ENCODE measurements around the gene PSMF1.

DNA sequence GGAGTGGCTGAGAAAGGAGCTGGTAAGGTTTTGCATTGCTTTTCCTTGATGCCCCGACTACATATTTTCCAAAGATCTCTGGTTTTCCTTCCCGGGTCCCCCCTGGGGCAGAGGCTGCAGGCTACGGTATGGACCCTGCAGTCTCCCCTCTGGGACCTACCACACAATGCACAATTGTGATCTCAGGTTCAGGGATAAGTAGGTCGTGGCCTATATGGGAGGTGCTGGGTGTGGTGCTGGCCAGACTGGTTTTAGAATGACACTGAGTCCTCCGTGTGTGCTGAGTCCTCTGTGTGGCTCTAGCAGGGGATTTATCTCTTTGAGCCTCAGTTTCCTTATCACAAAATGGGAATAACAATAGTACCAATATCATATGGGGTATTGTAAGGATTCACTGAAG lies 85.2 kb downstream of the PSMF1 start:
- TF ChIP-seq EZH2 (IDR thresholded peaks at IDR 0.05; ENCODE audit: low read length, missing control alignments), result no peak
- TF ChIP-seq, protein P1, sequence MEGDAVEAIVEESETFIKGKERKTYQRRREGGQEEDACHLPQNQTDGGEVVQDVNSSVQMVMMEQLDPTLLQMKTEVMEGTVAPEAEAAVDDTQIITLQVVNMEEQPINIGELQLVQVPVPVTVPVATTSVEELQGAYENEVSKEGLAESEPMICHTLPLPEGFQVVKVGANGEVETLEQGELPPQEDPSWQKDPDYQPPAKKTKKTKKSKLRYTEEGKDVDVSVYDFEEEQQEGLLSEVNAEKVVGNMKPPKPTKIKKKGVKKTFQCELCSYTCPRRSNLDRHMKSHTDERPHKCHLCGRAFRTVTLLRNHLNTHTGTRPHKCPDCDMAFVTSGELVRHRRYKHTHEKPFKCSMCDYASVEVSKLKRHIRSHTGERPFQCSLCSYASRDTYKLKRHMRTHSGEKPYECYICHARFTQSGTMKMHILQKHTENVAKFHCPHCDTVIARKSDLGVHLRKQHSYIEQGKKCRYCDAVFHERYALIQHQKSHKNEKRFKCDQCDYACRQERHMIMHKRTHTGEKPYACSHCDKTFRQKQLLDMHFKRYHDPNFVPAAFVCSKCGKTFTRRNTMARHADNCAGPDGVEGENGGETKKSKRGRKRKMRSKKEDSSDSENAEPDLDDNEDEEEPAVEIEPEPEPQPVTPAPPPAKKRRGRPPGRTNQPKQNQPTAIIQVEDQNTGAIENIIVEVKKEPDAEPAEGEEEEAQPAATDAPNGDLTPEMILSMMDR (conservative IDR thresholded peaks at IDR 0.05 in 1 of 2, IDR thresholded peaks at IDR 0.05 in 1 of 2; ENCODE audit: low read depth in 1 of 2, low read length in 2 of 2), result no peak

All from fibroblast of lung (primary cell).